K562 (cell line): ENCODE measurements around the gene IRS1. TPM values are rescaled to one million over a fixed set of nuclear protein-coding genes. Genes with fewer than 3 reads are reported as not detected.

Experiments
- BRD4 ChIP-seq: fragments of 200-600 bp; sonication (generic); IDR thresholded peaks from 2 replicates; pipeline ENCODE4 v1.6.1; 2017; ENCODE audit warnings: inconsistent platforms
- ESRRA ChIP-seq: fragments of 450-650 bp; IDR thresholded peaks from 2 replicates; pipeline ENCODE4 v1.6.1; 2014; ENCODE audit warnings: low read depth, mild to moderate bottlenecking, moderate library complexity, borderline replicate concordance
- ETS1 ChIP-seq: conservative IDR thresholded peaks from 2 replicates; pipeline ENCODE4 v1.6.1; 2011; ENCODE audit warnings: low read depth, mild to moderate bottlenecking, low read length; ENCODE audit not compliant: control insufficient read depth
- GABPA ChIP-seq: fragments of 200-800 bp; sonication (Bioruptor generic); conservative IDR thresholded peaks from 2 replicates; pipeline ENCODE4 v1.6.1; 2016; ENCODE audit warnings: low read depth, missing genetic modification characterization, missing compliant biosample characterization
- NFIX ChIP-seq: fragments of 250-450 bp; sonication (Bioruptor Pico); IDR thresholded peaks from 2 replicates; pipeline ENCODE4 v1.4.0; 2020; ENCODE audit warnings: low read depth, mild to moderate bottlenecking, moderate library complexity
- RFX5 ChIP-seq: IDR thresholded peaks from 2 replicates; pipeline ENCODE4 v1.6.1; 2011; ENCODE audit warnings: low read depth, mild to moderate bottlenecking, improper control_type of control experiment, low read length
- TBL1XR1 ChIP-seq, 2 experiments: IDR thresholded peaks; 2 replicates each; pipeline ENCODE4 v1.6.1; 2012; ENCODE audit warnings: improper control_type of control experiment in 2 of 2, low read length in 2 of 2, mild to moderate bottlenecking in 1 of 2
- TCF3 ChIP-seq: sonication (generic); formaldehyde crosslinking; IDR thresholded peaks from 2 replicates; pipeline ENCODE4 v1.4.0; 2020; ENCODE audit warnings: mild to moderate bottlenecking, missing genetic modification reagents
- ZNF121 ChIP-seq: sonication (generic); formaldehyde crosslinking; conservative IDR thresholded peaks from 2 replicates; pipeline ENCODE4 v1.8.0; 2022; ENCODE audit warnings: missing genetic modification reagents
- ZNF561 ChIP-seq: fragments of 450-650 bp; formaldehyde crosslinking; conservative IDR thresholded peaks from 2 replicates; pipeline ENCODE4 v1.4.0; 2020; ENCODE audit warnings: mild to moderate bottlenecking, moderate library complexity
- ZNF584 ChIP-seq: fragments of 200-800 bp; sonication (Bioruptor generic); IDR thresholded peaks from 2 replicates; pipeline ENCODE4 v1.6.1; 2016; ENCODE audit warnings: low read depth, mild to moderate bottlenecking, missing genetic modification characterization, missing compliant biosample characterization
- polyA plus RNA-seq, 8 experiments: library from polyadenylated mRNA; depleted of rRNA in 4 of 8; stranded (reverse) in 5 of 8; unstranded in 3 of 8; fragments of >200 nt; fragmentation: Nextera tagmentation in 2 of 8; fragmentation: Illumina TruSeq in 1 of 8; extraction: Ambion mirVana in 2 of 8; extraction: Trizol in 1 of 8; gene quantifications; 2 replicates each; pipeline versions ENCODE4 v1.2.1 to v1.2.3, GENCODE V29; 2011 to 2014; ENCODE audit warnings: inconsistent platforms in 1 of 8, missing spikeins in 1 of 8
- total RNA-seq, 7 experiments: library from RNA; depleted of rRNA in 6 of 7; stranded (reverse); fragments of >200 nt in 6 of 7; fragmentation: Illumina TruSeq in 2 of 7; extraction: Trizol in 2 of 7; gene quantifications; 2 replicates each; pipeline versions ENCODE4 v1.2.1 to v1.2.3, GENCODE V29; 2011 to 2021; ENCODE audit warnings: low replicate concordance in 1 of 7
- TF ChIP-seq, protein P1 (sequence below): fragments of 250-450 bp; sonication (Bioruptor Pico); IDR thresholded peaks from 2 replicates; pipeline ENCODE4 v1.5.0; 2020; ENCODE audit warnings: mild to moderate bottlenecking, borderline replicate concordance
- TF ChIP-seq, protein P2 (sequence below): fragments of 250-450 bp; sonication (Bioruptor Pico); IDR thresholded peaks from 2 replicates; pipeline ENCODE4 v1.4.0; 2020
- TF ChIP-seq, protein P3 (sequence below): sonication (generic); formaldehyde crosslinking; IDR thresholded peaks from 2 replicates; pipeline ENCODE4 v1.8.0; 2022; ENCODE audit warnings: mild to moderate bottlenecking, missing genetic modification reagents
- TF ChIP-seq, protein P4 (sequence below): fragments of 450-650 bp; IDR thresholded peaks from 2 replicates; pipeline ENCODE4 v1.6.1; 2018; ENCODE audit not compliant: partially characterized antibody
- TF ChIP-seq, protein P5 (sequence below), 2 experiments: fragments of 250-450 bp in 1 of 2; fragments of 450-650 bp in 1 of 2; sonication (Bioruptor Pico) in 1 of 2; IDR thresholded peaks; 2 replicates each; pipeline versions ENCODE4 v1.6.1 to v1.8.0; 2016 to 2021; ENCODE audit warnings: mild to moderate bottlenecking in 2 of 2, moderate library complexity in 2 of 2, missing compliant biosample characterization in 1 of 2, missing genetic modification characterization in 1 of 2

IRS1 gene
- total and polyA plus RNA-seq, 9 of the 15 experiments (the other 6 are each of a cell fraction or from before 2014, with no cell fraction given): under 0.01 to 0.31 (median 0.08) TPM; not detected in 1

DNA sequence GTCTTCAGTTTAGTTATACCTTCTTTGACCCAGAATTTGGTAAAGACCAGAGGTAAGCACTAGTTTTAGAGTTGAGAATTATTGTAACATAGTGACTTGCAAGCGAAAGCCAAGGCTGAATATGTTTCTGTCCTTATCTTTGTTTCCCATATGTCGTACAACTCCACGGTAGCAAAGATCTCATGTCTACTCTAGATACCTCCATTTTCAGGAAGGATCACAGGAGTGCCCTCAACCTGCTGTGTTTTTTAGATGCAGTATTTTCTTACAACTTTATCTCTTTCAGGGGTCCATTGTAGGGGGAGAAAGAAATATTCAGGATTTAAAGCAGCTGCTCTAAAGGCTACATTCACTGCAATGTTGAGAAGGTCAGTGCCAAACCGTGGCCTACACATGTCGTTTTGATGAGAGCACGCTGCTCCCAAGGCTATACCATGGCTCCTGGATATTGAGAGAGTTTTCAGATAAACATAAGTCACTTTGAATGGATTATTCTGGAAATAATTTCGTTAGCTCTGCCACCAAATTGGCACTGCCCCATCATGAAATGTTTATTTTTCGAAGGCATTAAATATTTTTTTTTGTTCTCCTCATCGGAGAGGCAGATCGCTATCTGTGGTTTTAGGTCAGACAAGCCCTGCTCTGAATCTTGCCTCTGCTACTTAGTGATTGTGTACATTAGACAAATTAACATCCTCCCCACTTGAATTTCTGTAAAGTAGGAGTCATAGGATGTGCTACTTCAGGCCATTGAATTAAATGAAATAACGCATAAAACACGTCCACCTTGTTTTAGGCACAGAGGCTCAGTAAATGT, 38.4 kb upstream of the IRS1 start (continued):
- TF ChIP-seq, protein P1, sequence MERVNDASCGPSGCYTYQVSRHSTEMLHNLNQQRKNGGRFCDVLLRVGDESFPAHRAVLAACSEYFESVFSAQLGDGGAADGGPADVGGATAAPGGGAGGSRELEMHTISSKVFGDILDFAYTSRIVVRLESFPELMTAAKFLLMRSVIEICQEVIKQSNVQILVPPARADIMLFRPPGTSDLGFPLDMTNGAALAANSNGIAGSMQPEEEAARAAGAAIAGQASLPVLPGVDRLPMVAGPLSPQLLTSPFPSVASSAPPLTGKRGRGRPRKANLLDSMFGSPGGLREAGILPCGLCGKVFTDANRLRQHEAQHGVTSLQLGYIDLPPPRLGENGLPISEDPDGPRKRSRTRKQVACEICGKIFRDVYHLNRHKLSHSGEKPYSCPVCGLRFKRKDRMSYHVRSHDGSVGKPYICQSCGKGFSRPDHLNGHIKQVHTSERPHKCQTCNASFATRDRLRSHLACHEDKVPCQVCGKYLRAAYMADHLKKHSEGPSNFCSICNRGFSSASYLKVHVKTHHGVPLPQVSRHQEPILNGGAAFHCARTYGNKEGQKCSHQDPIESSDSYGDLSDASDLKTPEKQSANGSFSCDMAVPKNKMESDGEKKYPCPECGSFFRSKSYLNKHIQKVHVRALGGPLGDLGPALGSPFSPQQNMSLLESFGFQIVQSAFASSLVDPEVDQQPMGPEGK: no peak
- TF ChIP-seq, protein P2, sequence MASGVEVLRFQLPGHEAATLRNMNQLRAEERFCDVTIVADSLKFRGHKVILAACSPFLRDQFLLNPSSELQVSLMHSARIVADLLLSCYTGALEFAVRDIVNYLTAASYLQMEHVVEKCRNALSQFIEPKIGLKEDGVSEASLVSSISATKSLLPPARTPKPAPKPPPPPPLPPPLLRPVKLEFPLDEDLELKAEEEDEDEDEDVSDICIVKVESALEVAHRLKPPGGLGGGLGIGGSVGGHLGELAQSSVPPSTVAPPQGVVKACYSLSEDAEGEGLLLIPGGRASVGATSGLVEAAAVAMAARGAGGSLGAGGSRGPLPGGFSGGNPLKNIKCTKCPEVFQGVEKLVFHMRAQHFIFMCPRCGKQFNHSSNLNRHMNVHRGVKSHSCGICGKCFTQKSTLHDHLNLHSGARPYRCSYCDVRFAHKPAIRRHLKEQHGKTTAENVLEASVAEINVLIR: no peak
- TF ChIP-seq ETS1 (no peak), GABPA (tag) (no peak), ZNF561 (no peak), RFX5 (no peak), BRD4 (no peak), TCF3 (CRISPR knock-in tag) (peak; percentile 75), NFIX (CRISPR knock-in tag) (no peak), ZNF121 (CRISPR knock-in tag) (no peak), ESRRA (peak; percentile 68; the same call in 1 of the 2 replicates), ZNF584 (CRISPR knock-in tag) (0 out of 2 replicates have a peak, but pooled peaks have one; percentile 37), TBL1XR1 (IDR thresholded peaks at IDR 0.05; ENCODE audit: low read length in 2 of 2) (0 out of 4 replicates have a peak, but pooled peaks of 1 of the 2 experiments have one; percentile 14)
- TF ChIP-seq, protein P3, sequence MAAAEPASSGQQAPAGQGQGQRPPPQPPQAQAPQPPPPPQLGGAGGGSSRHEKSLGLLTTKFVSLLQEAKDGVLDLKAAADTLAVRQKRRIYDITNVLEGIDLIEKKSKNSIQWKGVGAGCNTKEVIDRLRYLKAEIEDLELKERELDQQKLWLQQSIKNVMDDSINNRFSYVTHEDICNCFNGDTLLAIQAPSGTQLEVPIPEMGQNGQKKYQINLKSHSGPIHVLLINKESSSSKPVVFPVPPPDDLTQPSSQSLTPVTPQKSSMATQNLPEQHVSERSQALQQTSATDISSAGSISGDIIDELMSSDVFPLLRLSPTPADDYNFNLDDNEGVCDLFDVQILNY (CRISPR knock-in tag): no peak
- TF ChIP-seq, protein P4, sequence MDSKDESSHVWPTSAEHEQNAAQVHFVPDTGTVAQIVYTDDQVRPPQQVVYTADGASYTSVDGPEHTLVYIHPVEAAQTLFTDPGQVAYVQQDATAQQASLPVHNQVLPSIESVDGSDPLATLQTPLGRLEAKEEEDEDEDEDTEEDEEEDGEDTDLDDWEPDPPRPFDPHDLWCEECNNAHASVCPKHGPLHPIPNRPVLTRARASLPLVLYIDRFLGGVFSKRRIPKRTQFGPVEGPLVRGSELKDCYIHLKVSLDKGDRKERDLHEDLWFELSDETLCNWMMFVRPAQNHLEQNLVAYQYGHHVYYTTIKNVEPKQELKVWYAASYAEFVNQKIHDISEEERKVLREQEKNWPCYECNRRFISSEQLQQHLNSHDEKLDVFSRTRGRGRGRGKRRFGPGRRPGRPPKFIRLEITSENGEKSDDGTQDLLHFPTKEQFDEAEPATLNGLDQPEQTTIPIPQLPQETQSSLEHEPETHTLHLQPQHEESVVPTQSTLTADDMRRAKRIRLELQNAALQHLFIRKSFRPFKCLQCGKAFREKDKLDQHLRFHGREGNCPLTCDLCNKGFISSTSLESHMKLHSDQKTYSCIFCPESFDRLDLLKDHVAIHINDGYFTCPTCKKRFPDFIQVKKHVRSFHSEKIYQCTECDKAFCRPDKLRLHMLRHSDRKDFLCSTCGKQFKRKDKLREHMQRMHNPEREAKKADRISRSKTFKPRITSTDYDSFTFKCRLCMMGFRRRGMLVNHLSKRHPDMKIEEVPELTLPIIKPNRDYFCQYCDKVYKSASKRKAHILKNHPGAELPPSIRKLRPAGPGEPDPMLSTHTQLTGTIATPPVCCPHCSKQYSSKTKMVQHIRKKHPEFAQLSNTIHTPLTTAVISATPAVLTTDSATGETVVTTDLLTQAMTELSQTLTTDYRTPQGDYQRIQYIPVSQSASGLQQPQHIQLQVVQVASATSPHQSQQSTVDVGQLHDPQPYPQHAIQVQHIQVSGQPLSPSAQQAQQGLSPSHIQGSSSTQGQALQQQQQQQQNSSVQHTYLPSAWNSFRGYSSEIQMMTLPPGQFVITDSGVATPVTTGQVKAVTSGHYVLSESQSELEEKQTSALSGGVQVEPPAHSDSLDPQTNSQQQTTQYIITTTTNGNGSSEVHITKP: peak; percentile 22
- TF ChIP-seq, protein P5, sequence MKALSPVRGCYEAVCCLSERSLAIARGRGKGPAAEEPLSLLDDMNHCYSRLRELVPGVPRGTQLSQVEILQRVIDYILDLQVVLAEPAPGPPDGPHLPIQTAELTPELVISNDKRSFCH (CRISPR knock-in tag; IDR thresholded peaks at IDR 0.05): no peak
- TF ChIP-seq, protein P5 (tag; IDR thresholded peaks at IDR 0.05): 0 out of 2 replicates have a peak, but pooled peaks have one; percentile 38
